ENCODE data around the gene CILP2.

Gene CILP2

DNA sequence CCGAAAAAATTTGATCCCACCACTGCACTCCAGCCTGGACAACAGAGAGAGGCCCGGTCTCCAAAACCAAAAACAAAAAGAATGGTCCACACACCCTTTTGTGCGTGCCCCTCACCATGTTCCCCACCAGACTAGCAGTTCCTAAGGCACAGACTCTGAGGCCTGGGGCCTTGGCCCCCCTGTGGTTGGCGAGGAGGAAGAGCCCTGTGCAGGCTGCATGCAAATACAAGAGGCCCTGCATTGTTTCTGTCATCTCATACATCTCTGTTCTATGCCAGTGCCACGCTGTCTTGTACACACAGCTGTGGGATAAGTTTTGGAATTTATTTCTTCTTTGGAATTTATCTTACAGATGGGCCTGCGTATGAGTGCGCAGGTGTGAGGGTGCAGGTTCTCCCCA, 14.0 kb upstream of the CILP2 start:
- H3K27ac ChIP-seq = no peak overlapping the region
- TF ChIP-seq CTCF (conservative IDR thresholded peaks at IDR 0.05; ENCODE audit: low read depth) = no peak
- no peak for DNase-seq (ENCODE audit: low spot score)
- POLR2A ChIA-PET (ENCODE audit: low non-redundant PET) = no interaction called here
- CTCF ChIA-PET = no interaction called here

DNA sequence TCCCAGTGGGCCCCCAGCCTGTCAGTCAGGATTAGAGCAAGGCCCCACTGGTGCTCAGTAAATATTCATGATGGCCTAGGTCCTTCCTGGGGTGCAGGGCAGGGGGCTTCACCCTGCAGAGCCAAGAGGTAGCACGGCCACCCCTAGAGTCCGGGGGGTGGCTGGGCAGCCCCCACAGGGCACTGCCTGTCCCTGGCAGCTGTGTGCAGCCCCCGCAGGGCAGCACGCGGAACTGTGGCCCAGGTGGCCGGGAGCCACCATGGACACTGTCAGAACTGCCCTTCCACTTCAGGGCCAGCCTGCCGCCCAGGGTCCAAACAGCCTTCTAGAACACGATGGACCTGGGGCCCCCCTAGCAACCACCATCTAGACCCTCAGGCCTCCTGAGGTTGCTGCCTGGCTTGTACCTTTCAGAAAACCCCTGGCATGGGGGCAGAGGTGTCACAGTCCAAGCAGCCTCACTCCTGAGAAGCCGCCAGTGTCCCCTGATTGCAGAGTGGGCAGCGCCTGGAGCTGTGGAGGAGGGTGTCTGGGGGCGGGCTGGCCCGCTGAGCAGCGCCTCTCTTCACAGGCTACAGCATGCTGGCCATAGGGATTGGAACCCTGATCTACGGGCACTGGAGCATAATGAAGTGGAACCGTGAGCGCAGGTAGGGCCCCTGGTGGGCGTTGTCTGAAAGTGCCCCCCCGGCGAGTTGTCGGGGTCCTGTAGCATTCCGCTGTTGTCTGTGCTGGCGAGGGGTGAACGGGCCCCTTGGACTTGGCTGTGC, 12.3 kb upstream of the CILP2 start:
- no peak for DNase-seq (ENCODE audit: low spot score)
- CTCF ChIA-PET = interaction anchor here (0.6 kb wide), 1 partner anchor 29 kb away, joined by 3 read pairs; no protein-coding TSS in a partner anchor
- peak overlapping the region; percentile 19 for H3K27ac ChIP-seq

GRCh38 chr19:19526581-19527370, 11.3 kb upstream of the CILP2 start:
- no peak for DNase-seq (ENCODE audit: low spot score)
- CTCF ChIA-PET = no interaction called here
- POLR2A ChIA-PET (ENCODE audit: low non-redundant PET) = no interaction called here
- TF ChIP-seq CTCF (conservative IDR thresholded peaks at IDR 0.05; ENCODE audit: low read depth) = no peak
- peak overlapping the region; percentile 19; the same call in 1 of the 2 replicates for H3K27ac ChIP-seq

More for the DNA sequence above, 12.3 kb upstream of the CILP2 start:
- POLR2A ChIA-PET (ENCODE audit: low non-redundant PET) = no interaction called here
- no peak for TF ChIP-seq CTCF (conservative IDR thresholded peaks at IDR 0.05; ENCODE audit: low read depth)

DNA sequence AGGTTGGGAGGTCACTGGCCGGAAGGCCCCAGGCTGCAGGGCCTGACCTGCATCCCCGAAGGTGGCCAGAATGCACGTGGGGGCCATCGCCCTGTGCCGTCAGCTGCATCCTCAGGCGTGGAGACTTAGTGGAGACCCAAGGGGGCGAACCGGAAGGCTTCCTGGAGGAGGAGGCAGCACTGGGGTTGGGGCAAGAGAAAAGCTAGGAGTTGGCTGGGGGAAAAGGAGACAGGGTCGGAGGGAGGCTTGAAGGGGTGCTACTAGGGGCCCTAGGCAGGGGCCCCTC, 10.8 kb upstream of the CILP2 start:
- no peak overlapping the region for H3K27ac ChIP-seq
- ChIA-PET CTCF (no interaction called here), POLR2A (ENCODE audit: low non-redundant PET) (no interaction called here)
- DNase-seq (ENCODE audit: low spot score) = no peak
- no peak for TF ChIP-seq CTCF (conservative IDR thresholded peaks at IDR 0.05; ENCODE audit: low read depth)

GRCh38 chr19:19527674-19528625, 10.1 kb upstream of the CILP2 start:
- no peak overlapping the region for H3K27ac ChIP-seq
- CTCF ChIA-PET = no interaction called here
- POLR2A ChIA-PET (ENCODE audit: low non-redundant PET) = no interaction called here
- DNase-seq (ENCODE audit: low spot score) = no peak
- no peak for TF ChIP-seq CTCF (conservative IDR thresholded peaks at IDR 0.05; ENCODE audit: low read depth)
